GM18861 (cell line): ENCODE data around the gene MLPH.

Experiments used
- ATAC-seq: cut with Tn5 transposase; IDR thresholded peaks from one replicate; pipeline ENCODE4 v1.9.1; 2021; ENCODE audit not compliant: unreplicated experiment

MLPH gene

GRCh38 chr2:237497009-237497837 is 10.2 kb downstream of the MLPH start:
- no peak for ATAC-seq

- no peak for ATAC-seq
These were observed 10.8 kb downstream of the MLPH start for GRCh38 chr2:237497838-237498186.

DNA sequence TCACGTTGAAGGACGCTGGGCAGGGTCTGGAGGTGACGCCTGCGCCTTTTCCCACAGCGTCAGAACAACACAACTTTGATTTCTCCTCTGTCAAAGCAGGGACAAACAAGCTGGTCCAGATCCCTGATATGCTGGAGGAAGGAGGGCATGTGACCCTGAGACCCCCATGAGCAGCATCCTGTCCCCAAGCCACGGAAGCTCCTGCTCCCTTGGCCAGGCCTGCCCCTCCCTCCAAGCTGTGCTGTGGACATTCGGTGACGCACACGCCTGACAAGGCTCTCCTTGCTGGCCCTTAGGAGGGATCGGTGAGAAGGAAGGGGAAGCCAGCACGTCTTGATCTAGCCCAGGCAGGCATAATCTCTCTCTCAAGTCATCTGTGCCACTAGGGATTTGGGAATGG is 11.3 kb downstream of the MLPH start:
- ATAC-seq: no peak

- ATAC-seq: no peak
These were observed 13.8 kb downstream of the MLPH start for GRCh38 chr2:237500681-237501424.

DNA sequence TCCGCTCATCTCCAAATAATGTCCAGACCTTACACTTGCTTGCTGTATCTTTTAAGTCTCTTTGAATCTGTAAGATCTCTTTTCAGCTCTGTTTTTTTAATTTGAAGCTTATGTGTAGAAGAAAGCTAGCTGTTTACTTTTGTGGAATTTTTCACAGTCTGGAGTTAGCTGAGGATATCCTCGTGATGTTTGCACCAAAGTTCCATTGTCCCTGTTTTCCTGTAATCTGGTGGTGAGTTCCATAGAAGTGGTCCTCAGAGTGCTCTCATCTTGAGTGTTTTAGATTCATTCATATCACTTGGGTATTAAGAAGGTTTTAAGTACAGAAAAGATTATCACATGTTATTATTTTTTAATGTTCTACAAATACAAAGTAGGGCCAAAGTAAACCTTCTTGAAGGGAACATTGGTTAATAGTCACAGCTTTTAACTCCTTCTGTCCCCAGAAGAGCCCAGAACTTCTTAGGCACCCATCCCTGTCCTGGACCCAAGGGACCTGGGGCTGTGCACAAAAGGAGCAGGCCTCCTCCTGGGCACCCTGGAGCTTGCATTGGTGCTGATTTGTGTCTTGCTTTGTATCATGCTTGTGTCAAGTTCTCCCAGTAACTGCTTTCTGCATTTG is 15.0 kb downstream of the MLPH start:
- no peak for ATAC-seq

- ATAC-seq: no peak
These were observed 16.1 kb downstream of the MLPH start for GRCh38 chr2:237503201-237503600.

GRCh38 chr2:237505188-237505939 is 18.3 kb downstream of the MLPH start:
- ATAC-seq: no peak

DNA sequence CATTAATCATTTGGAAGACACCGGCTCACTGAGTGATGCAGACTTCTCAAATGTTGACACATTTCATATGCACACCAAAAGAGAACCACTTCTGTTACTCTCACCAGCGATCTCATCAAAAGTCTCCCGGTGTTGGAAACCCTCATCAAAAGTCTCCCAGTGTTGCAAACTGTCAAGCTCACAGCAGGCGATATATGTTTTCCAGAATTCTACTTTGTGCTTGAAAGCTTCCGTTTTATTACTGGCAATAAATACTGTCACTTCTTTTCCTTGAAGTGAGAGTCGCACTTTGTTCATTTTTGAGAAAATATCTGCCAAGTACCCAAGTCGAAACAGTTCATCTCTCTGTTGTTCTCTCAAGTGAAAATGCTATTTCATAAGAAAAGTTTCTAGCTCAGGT is 20.5 kb downstream of the MLPH start:
- ATAC-seq: no peak

- no peak for ATAC-seq
These were observed 21.3 kb downstream of the MLPH start for GRCh38 chr2:237508361-237508760.

GRCh38 chr2:237509151-237509550 is 22.1 kb downstream of the MLPH start:
- no peak for ATAC-seq

DNA sequence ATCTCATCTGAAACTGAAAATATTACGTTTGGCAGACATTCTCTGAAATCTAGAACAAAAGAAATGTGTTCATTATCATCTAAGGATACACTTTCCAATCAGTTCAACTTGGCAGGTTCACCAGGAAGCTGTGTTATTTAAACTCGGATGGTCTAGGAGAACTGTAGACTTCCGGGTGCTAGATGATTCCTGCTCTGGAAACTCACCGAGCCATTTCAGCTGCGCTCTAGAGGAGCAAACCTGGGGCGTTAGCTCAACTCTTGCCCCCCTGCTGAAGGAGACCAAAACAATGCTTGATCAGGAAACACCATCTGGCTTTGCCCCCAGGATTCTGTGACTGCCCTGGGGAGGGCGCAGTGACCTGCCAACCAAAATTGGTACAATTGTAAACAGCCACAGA is 22.9 kb downstream of the MLPH start:
- no peak for ATAC-seq

DNA sequence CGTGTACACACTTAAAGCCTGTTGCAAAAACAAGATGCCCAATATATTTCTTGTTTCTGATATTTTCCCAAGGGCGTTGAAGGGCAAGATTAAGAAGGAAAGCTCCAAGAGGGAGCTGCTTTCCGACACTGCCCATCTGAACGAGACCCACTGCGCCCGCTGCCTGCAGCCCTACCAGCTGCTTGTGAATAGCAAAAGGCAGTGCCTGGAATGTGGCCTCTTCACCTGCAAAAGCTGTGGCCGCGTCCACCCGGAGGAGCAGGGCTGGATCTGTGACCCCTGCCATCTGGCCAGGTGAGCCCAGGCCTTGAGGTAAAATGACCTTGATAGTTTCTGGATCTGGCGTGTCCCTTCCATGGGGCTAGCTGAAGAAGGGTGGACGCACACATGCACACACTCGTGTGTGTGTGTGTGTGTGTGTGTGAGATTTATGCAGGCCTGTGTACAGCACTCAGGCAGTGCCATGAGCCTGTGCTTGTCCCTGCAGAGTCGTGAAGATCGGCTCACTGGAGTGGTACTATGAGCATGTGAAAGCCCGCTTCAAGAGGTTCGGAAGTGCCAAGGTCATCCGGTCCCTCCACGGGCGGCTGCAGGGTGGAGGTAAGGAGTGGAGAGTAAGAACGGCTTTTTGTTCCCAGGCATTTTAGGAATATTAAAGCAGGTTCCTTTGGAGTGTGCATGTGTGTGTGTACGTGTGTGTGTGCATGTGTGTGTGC is 23.6 kb downstream of the MLPH start:
- no peak for ATAC-seq

DNA sequence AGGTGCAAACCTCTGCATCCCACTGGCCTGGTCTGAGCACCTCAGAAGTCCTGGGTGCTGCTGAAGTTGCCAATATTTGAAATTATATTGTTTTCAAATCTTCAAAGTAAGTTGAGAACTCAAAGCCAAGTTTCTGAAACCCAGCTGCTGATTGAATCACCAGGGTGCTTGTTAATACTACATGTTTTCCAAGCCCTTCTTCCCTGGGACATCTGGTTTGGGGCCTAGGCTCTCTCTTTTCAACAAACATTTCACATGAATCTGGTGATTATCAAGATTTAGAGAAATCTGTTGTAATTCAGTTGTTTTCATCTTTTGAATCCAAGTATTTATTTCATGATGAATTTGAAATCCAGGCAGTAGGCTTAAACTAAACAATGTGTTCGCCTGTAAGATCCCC is 24.4 kb downstream of the MLPH start:
- no peak for ATAC-seq

DNA sequence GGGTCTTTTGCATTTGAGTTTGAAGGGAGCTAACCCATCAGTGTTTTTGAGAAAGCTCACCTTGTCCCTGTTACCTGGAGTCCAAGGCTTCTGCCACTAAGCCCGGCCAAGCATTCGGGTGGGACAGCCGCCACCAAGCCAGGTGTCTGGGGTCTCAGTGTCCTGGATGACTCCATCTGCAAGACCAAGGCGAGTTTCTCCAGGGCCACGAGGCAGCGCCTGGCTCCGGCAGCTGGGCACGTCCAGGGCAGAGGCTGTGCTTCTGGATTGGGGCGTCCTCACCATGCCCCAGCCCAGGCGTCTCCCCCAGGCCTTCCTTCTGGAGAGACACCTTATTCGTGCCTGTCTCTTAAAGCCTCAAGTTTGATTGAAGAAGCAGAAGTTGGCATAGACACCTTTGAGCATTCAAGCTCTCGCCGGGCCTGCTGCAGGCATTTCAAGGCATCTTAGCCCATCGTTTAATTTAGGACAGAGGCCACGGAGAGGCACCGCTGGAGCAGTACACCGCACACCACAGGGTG is 24.9 kb downstream of the MLPH start:
- ATAC-seq: no peak

DNA sequence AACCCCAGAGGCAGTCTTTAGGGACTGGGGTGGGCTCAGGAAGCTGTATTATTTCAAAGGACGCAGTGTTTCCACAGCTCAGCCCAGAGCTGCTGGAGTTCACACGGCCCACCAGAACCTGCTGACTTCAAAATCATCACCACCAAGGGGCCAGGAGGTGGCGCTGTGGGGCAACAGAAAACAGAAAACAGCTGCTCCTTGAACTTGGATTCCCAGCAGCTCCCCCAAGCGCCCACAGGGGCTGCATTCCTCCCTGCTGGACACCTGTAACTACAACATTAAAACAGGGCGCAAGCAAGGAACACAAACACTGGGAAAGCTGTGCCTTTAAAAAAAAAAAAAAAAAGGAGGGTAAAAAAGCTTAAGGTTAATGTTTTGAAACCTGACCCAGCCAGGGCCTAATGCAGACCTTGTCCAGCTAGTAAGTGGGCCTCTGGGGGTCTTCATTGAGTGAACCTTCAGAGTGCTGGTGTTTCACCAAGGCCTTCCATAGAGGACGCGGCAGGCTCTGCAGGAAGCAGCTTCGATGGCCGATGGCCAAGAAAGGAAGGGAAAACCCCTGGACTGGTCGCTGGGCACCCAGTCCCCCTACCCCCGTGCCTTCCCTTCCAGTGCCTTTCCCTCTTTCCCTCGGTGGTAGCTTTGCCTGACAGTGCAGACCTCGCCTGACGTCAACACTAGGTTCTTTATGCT is 25.9 kb downstream of the MLPH start:
- no peak for ATAC-seq

DNA sequence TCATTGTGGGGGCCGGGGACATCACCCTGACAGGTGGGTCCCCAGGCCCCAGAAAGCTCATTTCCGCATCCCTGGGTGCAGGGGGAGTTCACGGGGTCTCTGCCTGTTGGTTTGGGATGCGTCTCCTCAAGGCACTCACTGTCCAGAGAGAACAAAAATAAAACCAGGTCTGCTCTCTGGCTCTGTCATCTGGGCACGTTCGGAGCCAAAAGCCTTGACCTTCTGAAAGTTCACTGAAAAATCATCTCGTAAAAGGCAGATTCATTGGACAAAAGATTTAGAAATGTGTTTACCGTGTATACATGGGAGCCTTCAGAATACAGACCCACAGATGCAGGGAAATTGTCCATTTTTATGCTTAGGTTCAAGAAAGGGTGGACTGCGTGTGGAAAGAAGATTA is 26.6 kb downstream of the MLPH start:
- no peak for ATAC-seq

DNA sequence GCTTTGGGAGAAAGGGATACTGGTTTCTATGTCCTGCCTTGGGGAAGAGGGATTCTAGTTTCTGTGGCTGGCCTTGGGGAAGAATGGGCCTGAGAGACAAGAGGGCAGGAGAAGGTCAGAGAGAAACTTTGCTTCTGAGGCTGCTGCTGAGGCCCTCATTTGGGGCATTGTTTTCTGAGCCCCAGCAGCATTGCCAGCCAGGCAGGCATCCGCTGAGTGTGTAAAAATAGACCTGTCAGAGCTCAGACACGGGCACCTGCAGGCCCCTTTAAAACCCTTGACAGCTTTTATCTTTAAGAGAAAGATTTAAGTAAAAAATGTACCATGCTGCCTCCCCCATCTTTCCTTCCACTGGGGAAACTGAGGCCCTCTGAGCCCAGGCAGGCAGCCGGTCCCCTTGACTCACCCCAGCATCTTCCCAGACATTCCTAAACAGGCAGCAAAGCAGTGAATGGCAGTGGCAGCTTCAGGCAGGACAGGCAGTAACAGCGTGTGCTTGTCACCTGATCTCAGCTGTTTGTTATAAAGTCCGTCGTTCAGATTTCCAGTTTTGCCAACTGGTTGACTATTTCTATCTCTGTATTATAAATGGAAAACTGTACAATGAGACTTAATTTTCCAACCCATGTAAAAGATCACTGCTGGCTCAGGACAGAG is 27.6 kb downstream of the MLPH start:
- ATAC-seq: no peak

- ATAC-seq: no peak
These were observed 28.1 kb downstream of the MLPH start for GRCh38 chr2:237515166-237515565.

GRCh38 chr2:237515621-237516275 is 28.7 kb downstream of the MLPH start:
- no peak for ATAC-seq
